Hippocampal formation (tissue), 2 donors: ENCODE data around the gene MC2R.

Experiments used
- DNase-seq, 2 donors: peaks; one replicate each; lab custom pipeline; 2025; lab: John Stamatoyannopoulos, UW

Gene MC2R

DNA sequence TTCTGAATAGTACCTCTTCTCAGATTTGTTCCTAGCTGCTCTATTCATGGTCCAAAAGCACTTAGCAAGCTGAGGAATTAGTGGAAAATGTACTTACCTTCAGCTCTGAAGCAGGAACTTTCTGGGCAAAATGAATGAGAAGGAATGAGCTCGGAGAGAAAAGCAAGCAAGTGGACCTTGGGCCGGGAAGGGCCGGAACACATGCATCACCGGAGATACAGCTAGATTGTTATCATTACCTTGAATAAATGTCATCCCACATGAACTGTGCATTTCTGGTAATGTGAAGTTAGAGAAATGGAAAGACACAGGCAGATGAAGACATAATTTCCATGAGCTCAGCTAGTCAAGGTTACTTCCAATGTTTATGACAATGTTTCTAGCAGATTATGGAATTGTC lies at the start of gene MC2R:
MC2R (minus strand) TSS at position 146 of the 400 bp plus-strand sequence. CDS start 30,018 bp downstream, outside the sequence.
- DNase-seq: no peak

DNA sequence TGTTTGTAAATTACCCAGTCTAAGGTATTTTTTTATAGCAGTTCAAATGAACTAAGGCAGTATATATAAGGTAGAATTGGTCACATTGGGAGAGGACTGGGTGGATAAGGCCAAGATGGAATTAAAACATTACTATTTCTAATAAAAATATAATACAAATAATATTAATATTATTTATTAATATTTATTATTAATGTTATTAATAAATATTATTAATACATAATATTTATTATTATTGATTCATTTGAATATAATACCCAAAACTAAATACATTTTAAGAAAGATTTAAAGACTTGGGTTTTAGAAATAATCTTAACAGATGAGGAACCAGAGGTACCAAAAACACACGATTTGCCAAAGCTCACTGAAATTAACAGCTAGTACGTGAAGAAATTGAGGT lies 30.5 kb upstream of the MC2R start:
- no peak for DNase-seq

DNA sequence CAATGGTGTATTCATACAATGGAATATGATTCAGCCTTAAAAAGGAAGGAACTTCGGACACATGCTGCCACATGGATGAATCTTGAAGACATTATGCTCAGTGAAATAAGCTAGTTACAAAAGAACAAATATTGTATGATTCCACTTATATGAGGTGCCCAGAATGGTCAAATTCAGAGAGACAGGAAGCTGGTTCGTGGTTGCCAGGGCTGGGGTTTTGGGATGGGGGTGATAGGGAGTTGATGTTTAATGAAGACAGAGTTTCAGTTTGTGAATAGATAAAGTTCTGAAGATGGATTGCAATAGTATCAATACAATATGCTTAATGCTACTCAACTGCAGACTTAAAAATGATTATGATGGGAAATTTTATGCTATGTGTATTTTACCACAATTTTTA lies 28.0 kb upstream of the MC2R start:
- DNase-seq: no peak

DNA sequence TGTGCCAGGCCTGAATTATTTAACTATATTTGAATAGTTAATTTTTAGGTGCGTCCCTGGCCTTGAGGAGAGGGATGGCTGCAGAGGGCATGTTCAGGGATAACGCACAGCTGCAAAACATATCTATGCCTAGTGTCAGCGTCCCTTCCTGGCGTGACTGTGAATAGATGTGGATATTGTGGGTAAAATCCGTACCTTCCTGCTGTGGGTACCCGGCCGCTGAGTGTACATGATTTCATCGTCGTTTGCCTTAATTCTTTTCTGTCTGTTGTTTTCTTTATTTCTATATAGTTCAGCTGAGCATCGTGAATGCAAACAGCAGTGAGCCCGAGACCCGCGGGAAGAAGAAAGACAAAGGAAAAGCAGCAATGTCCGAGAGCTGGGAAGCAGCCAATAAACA lies 25.0 kb upstream of the MC2R start:
- DNase-seq: no peak

DNA sequence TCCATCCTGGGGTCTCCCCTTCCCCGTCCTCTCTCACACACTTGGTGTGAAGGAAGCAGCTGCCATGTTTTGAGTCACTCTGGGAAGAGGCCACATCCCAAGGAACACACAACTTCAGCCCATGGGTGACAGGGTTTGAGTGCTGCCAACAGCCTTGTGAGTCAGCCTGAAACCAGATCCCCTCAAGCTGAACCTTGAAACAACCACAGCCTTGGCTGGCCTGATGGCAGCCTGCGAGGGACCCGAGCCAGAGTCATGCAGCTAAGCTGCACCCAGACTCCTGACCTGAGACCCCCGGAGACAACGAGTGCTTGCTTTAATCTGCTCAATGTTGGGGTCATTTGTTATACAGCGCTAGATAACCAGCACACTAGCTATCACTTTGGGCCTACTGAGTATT lies 19.3 kb upstream of the MC2R start:
- no peak for DNase-seq

DNA sequence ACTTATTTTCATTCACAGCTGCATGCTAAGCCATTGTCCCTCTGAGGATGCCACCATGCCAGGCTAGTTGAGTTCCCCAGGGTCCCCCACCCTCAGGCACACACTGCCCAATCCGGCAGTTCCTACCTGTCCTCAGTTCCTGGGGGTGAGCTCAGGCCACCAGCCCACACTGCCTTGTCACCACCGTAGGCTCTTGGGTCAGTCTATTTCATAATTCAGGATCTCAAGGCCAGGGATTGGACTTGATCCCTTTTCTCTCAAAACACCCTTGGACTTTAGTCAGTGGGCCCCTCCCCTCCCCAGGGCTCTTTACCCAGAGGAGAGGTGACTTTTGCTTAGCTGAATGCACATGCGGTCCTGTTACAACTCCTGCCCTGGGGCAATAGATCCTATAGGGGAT lies 18.7 kb upstream of the MC2R start:
- no peak for DNase-seq

DNA sequence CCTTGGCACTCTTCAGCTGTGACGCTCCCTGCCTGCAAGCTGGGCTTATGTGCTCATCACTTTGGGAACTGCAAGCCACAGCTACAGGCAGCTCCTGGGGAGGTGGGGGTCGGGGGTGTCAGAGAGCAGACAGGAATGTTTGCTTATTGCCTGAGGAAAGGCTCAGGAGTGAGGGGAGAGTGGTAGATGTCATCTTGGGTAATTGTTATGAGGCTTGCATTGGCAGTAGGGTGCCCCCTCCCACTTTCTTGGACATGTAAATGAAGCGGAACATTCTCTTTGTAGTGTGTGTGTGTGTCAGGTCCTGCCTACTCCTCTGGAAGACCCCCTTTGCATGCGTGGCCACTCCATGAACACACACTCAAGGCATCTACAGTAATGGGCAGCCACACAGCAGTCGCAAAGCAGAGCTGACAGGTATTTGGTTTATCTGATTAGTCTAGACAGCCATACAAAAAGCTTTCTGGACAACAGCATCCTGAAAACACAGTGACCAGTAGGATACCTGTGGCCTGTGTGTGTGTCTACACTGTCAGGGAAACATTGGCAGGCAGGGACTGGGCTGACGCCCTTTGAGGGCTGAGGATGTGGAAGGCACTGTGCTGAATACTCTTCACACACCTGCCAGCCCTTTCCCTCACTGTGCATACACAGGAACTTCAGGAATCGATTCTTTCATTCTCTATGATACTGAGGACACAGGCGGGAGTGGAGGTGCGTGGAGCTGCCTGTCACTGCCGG lies 17.1 kb upstream of the MC2R start:
- DNase-seq: no peak

DNA sequence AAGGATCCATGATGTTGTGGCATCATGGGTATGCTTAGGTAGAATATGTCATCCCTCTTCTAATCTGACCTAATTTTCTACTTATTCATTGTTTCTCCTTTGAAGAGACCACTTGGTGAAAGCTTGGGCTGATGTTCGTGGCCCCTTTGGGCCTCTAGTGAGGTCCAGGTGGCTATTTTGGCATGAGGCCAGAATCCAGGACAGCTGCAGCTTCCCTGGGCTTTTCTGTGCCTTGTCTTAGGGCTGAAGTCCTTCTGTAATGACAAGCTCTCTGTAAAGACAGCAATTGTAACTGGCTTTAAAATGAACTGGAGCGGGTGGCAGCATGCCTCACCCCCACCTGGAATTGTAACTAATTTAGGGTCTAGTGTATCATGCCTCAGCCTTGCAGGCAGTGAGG lies 15.6 kb upstream of the MC2R start:
- DNase-seq: no peak

DNA sequence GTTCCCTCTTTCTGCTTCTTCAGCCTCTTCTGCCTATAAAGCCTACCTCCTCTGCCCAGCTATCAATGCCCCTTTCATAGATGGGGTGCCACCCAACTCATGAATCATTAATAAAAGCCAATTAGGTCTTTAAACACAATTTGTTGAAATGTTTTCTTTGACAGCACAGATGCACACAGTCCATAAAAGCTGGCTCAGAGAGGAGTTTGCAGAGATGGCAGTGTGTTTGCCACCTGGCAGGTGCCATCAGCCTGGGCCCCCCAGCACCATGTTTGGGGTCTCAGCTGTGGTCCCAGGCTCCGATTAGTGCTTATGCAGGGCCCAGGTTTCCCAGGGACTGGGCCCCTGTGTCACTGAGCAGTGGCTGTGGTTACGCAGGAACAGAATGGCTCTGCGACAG lies 7.9 kb upstream of the MC2R start:
- DNase-seq: no peak

DNA sequence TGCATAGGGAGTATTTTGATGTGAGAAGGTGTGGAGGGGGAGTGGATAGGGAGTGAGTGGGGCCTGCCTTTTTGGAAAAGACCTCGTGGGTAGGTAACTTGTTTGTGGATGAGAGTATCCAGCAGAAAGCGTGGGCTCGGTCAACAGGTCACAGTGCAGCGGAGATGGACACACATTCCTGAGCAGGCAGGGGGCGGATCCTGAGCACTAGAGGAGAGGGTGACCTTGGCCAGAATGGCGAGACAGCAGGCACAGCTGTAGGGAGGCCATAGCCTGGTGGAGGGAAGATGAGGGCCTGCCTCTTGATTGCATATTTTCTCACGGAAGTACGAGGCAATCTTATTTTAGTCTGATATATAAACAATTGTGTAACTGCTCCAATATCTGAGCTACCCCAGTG lies 3.6 kb upstream of the MC2R start:
- no peak for DNase-seq

DNA sequence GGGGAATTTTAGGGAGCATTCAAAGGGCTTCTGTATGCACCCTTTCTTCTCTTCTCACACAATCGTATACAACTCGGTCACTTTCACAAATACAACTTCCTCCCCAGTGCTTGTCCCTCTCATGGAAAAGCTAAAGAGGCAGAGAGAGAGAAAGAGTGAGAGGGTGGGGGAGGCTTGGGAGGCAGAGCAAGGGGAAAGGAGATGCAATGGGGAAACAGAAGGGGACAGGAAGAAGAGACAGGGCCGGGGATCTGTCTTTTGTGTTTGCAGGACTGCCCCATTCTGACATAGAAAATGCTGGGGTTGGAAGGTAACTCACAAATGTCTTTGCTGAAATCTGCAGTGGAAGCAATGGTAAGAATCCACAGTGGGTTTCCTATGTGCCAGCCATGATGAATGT lies 2.1 kb upstream of the MC2R start:
- no peak for DNase-seq

DNA sequence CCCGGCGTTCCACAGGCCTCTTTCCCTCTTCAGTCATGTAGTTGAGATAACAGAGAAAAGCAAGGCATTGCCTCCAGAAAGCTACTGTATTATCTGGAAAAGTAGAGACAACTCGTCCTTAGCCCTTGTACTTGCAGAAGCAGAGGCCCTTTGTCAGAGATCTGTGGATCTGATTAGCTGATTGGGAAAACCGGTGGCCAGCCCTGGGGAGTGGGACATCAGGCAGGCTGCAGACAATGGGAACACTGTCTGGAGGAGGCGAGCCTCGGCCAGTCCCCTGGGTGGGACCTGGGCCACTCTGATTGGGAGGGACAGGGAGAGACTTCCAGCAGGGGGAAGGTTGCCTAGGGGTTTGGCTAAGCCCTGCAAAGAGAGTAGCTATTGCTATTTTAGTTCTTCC lies 1.2 kb upstream of the MC2R start:
- DNase-seq: no peak

DNA sequence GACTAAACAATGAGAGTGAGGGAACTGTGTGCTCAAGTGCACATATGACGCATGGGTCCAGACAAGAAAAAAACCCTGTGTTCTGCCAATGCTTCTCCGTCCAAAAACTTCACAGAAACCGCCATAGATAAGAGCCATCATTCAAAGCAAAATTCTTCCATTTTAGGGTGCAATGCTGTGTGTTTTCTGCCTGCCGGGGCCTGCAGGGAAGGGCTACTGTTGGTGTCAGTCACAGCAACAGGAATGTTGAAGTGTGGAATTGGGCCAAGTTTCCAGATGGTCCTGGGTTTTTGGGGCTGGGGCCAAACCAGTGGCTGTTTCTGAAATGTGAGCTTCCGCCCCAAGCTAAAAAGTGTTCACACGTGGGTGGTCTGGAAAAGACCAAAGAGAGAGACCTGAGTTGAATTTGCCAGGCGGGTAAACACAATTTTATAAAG lies 677 bp upstream of the MC2R start:
- DNase-seq: no peak

DNA sequence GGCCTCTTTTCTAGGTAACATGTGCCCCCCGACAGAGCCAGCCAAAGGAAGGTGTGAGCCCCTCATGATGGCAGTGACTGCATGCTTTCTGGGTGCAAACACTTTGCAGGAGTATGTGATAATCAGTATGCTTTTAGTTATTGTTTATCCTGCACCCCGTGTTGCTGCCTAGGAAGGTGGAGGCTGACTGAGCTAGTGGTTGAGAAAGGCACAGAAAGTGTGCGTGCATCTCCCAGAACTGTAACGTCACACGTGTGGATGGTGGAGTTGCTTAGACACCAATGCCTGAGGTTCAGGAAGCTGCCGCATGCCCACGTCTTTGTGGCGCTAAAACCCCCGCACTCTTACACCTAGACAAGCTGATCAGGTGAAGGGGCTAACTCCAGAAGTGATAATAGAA lies 580 bp downstream of the MC2R start:
- no peak for DNase-seq

DNA sequence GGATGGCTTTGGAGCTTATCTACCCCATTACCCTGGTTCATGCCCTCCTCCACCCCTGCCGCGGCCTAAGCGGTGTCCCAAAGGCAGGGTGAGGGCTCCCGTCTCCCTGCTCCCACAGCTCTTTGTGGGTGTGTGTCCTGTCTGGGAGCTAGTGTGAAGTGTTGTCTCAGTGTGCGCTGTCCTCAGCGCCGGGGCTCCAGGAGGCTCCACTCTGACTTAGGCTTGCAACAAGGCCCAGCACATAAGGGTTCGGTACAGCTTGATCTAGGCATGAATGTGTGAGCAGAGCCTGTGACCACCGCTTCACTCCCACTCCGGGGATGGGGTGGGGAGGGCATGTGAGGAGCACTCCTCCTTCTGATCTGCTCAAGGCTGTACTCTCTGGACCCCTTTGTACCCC lies 1.2 kb downstream of the MC2R start:
- no peak for DNase-seq

DNA sequence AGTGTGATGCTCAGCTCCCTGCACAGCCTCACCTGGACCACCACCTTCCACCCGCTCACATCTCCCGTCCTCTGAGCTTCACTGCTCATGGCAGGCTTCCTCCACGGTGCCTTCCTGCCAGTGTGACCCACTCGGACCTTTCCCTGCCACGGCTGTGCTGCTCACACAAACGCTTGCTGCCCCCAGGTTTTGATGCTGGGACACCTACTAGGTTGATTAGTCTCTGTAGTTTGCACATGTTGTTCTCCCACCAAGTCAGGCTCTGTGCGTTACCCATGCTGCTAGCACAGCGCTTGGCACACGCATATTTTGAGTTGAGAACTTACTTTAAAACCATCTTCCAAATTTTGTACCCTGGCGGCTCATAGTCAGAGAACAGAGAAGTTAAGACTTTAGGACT lies 2.1 kb downstream of the MC2R start:
- no peak for DNase-seq

DNA sequence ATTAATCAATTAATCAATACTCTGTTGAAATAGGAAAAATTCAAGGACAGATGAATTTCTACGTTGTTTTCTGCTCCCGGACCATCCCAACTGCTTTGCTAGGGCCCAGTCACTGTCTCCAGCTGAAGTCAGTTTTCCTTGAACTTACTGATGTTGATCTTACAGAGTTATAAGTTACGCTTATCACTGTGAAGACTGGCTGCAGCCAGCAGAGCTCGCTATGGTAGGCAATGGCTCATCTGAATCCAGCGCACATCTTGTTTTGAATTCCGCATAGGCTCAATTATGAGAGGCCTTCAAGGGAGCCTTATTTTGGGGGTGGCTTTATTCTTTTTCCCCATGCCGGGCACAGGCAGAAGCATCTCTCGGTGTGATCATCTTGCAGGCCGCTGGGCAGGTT lies 2.7 kb downstream of the MC2R start:
- no peak for DNase-seq

DNA sequence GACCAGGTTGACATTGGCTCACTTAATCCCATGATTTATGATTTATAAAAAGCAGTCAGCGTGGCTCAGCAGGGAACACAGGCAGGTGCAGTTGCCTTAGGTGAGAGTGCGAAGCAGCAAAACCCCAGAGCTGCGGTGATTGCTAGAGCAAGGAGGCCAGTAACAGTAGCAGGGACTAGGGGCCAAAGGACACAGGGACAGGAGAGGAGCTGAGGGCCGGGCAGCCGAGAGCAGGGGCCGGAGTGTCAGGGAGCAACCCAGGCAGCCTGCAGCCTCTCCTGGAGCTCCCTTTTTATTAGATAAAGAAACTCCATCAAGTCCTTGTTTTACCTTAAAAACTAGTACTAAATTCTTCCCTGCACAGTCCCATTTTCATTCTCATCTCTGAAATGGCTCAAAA lies 4.3 kb downstream of the MC2R start:
- DNase-seq: no peak

DNA sequence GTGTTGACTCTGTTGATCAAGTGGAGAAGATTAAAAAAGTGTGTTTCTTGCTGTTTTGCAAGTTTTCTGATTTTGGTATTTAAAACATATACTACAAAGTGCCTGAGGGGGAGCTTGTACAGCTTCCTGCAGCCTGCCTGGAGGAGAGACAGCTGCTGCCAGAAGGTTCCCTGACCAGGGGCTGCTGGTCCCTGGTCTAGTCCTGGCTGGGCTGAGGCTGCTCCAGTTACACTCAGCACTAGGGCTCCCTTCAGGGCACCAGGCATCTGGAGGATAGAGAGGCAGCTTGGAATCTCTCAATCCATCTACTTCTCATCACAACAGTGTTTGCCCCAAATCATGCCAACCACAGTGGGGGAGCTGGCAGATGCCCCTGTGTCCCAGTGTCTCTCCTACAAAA lies 4.8 kb downstream of the MC2R start:
- DNase-seq: no peak

DNA sequence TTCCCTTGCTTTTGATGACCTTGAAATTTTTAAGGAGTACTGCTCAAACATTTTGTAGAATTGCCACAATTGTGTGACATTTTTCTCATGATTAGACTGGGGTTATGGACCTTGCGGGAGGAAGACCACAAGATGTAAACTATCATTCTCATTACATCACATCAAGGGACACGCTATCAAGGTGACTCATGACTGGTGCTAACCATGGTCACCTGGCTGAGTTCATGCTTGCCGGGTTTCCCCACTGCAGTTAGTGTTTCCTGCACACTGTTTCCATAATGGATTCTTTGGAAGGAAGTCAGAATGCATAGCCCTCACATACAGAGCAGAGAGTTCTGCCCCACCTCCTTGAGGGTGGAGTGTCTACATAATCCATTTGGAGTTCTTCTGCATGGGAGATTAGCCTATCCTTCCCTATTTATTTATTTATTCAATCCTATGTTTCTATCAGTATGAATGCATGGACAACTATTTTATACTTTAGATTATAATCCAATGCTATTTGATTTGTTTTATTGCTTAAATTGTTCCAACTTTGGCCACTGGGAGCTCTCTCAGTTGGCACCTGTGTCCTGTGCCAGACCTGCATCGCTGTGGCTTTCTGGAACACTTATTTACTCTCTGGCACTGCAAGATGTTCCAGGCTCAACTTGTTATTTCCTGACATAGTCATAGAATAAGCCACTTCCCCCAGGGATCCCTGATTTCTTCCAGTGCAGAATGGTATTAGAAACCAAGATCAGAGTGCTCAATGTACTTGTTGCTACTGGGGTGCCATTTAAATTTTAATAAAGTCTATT lies 6.0 kb downstream of the MC2R start:
- no peak for DNase-seq

DNA sequence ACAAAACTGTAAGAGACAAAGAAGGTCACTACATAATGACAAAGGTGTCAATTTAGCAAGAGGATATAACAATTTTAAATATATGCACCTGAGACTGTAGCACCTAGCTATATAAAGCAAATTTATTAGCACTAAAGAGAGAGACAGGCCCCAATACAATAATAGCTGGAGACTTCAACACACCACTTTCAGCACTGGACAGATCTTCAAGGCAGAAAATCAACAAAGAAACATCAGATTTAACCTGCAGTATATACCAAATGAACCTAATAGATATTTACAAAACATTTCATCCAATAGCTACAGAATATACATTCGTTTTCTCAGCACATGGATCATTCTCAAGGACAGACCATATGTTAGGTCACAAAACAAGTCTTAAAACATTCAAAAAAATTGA lies 14.7 kb downstream of the MC2R start:
- DNase-seq: no peak

DNA sequence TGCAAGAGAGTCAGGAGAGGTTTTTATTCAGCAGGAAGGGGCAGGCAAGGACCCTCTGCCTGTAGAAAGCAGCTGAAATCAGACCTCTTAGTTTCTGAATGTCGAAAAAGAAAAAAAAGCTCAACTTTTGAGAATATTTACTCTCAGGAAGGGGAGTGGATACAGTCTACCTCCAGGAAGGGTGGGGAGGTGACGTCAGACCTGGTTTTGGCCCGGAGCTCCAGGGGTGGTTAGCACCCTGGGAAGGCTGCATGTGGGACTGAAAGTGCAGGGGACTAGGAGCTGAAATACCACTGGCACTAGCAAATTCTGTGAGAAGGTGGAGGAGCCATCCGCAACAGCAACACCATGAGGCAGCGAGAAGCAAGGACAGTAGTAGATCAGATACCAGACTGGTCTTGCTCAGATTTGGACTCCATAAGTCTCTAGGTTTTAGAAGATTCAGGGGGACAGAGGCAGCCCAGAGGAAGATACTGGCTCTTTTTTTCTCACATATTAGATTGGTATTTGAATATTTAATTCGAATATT lies 19.8 kb downstream of the MC2R start:
- DNase-seq: no peak

DNA sequence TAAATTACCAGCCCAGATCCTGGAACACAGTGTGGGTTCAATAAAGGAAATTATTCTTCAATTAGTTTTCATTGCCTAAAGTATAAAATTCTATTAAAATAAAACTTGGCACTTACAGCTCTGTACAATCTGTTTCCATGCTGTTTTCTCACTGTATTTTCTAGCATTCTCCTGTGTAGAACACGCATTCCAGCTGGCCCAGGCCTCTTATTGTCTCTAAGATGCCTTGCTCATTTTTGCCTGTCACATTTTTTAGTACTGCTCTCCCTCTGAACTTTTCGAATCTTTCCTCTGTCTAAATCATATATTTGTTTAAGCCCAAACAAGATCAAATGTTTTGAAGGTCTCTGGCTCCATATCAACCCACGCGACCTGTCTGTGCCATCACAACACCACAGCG lies 20.8 kb downstream of the MC2R start:
- no peak for DNase-seq

DNA sequence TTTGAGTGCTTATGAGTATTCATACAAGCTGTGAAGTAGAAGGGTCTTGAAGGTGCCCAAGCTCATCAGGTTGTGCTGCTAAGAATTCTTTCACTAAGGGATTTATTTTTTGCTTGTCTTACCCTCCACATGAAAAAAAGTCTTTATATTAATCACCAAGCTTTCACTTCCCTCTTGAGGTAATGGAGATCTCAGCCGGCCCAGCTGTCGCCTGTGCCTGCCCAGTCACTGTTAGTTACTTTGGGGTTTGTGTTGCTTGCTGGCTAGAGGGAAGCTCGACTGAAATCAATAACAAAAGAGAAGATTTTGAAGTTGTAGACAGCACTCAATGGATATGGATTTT lies 21.9 kb downstream of the MC2R start:
- DNase-seq: no peak
